Bronchial epithelial cell (primary cell): ENCODE data around the gene RGS3. TPM values are rescaled to one million over a fixed set of nuclear protein-coding genes. Genes with fewer than 3 reads are reported as not detected.

Source experiments
- DNase-seq: peaks from one replicate; pipeline ENCODE4 v3.0.0-alpha.2; 2010; ENCODE audit warnings: low read depth
- FAIRE-seq: peaks from 2 replicates; lab custom pipeline; 2011; peaks lifted over from hg19 to GRCh38; lab: Jason Lieb, UNC
- H3K27me3 ChIP-seq: 2 replicates; pipeline ENCODE4 v1.5.1; 2011; ENCODE audit warnings: low read length; ENCODE audit not compliant: control insufficient read depth, insufficient read depth
- H3K36me3 ChIP-seq: 2 replicates; pipeline ENCODE4 v1.5.1; 2011; ENCODE audit warnings: low read length; ENCODE audit not compliant: control insufficient read depth, insufficient read depth
- H3K4me3 ChIP-seq: 2 replicates; pipeline ENCODE4 v1.5.1; 2011; ENCODE audit warnings: mild to moderate bottlenecking, low read depth, low read length, control low read depth
- total RNA-seq: library from RNA; depleted of rRNA; stranded (reverse); fragments of >200 nt; gene quantifications from 2 replicates; pipeline ENCODE4 v1.2.1, GENCODE V29; 2014
- TF ChIP-seq, protein P1 (sequence below): IDR thresholded peaks from 2 replicates; pipeline ENCODE4 v1.5.1; 2011; ENCODE audit warnings: mild to moderate bottlenecking, moderate library complexity, low read length, control low read depth, inconsistent platforms; ENCODE audit not compliant: insufficient read depth, severe bottlenecking

Gene RGS3
- total RNA-seq, result 22.1 and 36.2 TPM in 2 replicates

- Histone ChIP-seq H3K4me3 (peak within 1 kb of the TSS; percentile 27), H3K27me3 (peaks cover 12% of the 10 kb centered on the region), H3K36me3 (no peaks in the 10 kb centered on the region)
- DNase-seq, result peak; percentile 5
- no peak for FAIRE-seq
- TF ChIP-seq, protein P1, sequence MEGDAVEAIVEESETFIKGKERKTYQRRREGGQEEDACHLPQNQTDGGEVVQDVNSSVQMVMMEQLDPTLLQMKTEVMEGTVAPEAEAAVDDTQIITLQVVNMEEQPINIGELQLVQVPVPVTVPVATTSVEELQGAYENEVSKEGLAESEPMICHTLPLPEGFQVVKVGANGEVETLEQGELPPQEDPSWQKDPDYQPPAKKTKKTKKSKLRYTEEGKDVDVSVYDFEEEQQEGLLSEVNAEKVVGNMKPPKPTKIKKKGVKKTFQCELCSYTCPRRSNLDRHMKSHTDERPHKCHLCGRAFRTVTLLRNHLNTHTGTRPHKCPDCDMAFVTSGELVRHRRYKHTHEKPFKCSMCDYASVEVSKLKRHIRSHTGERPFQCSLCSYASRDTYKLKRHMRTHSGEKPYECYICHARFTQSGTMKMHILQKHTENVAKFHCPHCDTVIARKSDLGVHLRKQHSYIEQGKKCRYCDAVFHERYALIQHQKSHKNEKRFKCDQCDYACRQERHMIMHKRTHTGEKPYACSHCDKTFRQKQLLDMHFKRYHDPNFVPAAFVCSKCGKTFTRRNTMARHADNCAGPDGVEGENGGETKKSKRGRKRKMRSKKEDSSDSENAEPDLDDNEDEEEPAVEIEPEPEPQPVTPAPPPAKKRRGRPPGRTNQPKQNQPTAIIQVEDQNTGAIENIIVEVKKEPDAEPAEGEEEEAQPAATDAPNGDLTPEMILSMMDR, result no peak
These were observed at the start of gene RGS3 for GRCh38 chr9:113463418-113464285. RGS3 (plus strand) TSS chr9:113463727; CDS start chr9:113463803, 76 bp downstream.

DNA sequence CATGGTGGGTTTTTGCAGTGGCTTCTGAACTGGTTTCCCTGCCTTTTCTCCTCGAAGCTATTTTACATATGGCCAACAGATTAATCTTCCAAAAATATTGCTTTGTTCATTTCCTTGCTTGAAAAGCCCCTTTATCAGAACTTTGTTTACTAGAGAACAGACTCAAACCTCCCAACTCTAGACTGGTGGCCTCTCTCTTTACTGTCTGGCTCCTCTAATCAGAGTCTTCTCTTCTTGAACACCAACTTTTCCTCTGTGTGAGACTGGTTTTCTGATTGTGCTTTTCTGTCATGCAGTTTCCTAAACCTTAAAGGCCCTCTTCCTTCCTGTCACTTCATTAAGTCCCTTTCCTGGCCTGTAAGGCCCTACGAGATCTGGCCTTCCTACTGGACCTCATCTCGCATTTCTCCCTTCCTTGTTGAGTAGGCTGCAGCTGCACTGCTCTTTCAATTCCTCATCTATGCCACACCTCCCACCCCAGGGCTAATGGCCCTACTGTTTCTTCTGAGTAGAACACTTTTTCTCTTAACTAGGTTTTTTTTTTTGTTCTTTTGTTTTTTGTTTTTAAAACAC, 47.3 kb upstream of the RGS3 start:
- H3K27me3 ChIP-seq, result no peaks in the 10 kb centered on the region
- H3K36me3 ChIP-seq, result no peaks in the 10 kb centered on the region
- TF ChIP-seq, protein P1, result no peak
- no peak overlapping the region for H3K4me3 ChIP-seq
- FAIRE-seq, result no peak
- DNase-seq, result no peak

DNA sequence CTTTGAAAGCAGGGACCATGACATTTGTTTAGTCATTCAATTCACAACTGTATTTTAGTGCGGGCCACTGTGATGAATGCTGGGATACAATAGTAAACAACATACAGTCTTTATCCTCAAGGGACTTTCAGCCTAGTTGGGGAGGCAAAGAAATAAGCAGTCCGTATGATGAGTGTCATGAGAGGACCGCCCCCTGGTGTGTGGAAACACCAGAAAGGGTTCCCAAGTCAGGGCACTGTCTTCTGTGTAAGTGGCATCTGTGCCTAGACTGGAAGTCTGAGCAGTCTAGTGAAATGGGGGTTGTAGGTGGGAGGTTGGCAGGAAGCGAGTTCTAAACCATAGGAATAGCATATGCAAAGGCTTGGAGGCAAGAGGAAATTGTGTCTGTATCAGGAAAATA, 46.2 kb upstream of the RGS3 start:
- Histone ChIP-seq H3K4me3 (no peak overlapping the region), H3K27me3 (no peaks in the 10 kb centered on the region), H3K36me3 (no peaks in the 10 kb centered on the region)
- no peak for FAIRE-seq
- TF ChIP-seq, protein P1, result peak; percentile 3
- no peak for DNase-seq

GRCh38 chr9:113421726-113422125, 41.8 kb upstream of the RGS3 start:
- TF ChIP-seq, protein P1, result no peak
- Histone ChIP-seq H3K27me3 (no peaks in the 10 kb centered on the region), H3K36me3 (no peaks in the 10 kb centered on the region), H3K4me3 (no peak overlapping the region)
- FAIRE-seq (no peak), DNase-seq (no peak)

DNA sequence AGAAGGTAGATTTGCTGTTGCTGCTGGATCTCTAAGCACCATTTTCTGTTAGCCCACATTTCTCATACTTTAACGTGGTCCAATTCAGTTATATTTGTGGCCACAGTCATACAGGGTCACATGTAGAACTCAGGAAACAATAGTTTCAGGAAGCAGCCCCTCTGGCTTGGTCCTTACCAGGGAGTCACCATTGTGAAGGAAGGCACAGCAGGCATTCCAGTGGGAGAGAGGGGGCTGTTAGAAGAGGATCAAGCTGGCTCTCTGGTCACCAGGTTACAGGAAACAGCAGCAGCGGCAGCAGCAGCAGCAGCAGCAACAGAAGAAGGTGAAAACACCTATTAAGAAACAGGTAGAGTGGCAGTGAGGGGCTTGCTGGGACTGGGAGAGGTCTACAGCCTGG, 38.5 kb upstream of the RGS3 start:
- H3K27me3 ChIP-seq, result no peaks in the 10 kb centered on the region
- H3K36me3 ChIP-seq, result no peaks in the 10 kb centered on the region
- DNase-seq, result no peak
- H3K4me3 ChIP-seq, result no peak overlapping the region
- no peak for FAIRE-seq
- TF ChIP-seq, protein P1, result no peak
